Fibroblast of lung (primary cell): ENCODE measurements around the gene POU2F2.

Experiments
- CTCF ChIP-seq, 2 donors: IDR thresholded peaks in 1 of 2; conservative IDR thresholded peaks in 1 of 2; 1 replicate in 1 of 2; 2 replicates in 1 of 2; pipeline ENCODE4 v1.5.1; 2011 to 2012; ENCODE audit warnings: low read length in 2 of 2, control low read depth in 1 of 2, inconsistent platforms in 1 of 2, low read depth in 1 of 2, mild to moderate bottlenecking in 1 of 2
- EZH2 ChIP-seq: IDR thresholded peaks from 2 replicates; pipeline ENCODE4 v1.5.1; 2012; ENCODE audit warnings: low read length, control low read depth, mild to moderate bottlenecking; ENCODE audit errors: missing control alignments

DNA sequence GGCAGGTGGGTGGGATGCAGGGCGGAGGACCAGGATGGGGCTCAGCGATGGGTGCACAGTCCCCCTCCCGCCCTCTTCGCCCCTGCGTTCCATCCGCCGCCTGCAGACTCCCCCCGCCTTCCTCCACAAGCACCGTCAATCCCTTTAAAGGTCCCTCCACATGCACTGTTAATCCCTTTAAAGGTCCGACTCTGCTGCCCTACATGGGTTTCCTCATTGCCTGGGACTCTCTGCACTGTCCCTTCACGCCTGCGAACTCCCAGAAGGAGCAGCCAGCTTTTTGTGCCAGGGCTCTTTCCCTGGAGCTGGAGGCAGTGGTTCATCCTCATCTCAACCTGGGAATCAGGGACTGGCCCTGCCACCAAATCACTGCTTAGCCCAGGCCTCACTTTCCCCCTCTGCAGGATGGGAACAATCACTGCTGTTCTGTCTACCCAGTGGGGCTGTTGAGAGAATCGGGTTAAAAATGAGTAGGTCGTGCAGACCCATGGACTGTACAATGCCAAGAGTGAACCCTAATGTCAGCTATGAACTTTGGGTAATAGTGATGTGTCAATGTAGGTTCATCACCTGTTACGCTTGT lies 35.9 kb downstream of the POU2F2 start:
- TF ChIP-seq CTCF (conservative IDR thresholded peaks at IDR 0.05 in 1 of 2, IDR thresholded peaks at IDR 0.05 in 1 of 2; ENCODE audit: low read depth in 1 of 2, low read length in 2 of 2) (no peak), EZH2 (no peak)
